GM21423 (cell line): ENCODE results near the gene SLC39A13.

Source experiments
- ATAC-seq: cut with Tn5 transposase; IDR thresholded peaks from one replicate; pipeline ENCODE4 v1.9.1; 2021; ENCODE audit warnings: mild to moderate bottlenecking, moderate library complexity; ENCODE audit not compliant: unreplicated experiment

SLC39A13 gene

DNA sequence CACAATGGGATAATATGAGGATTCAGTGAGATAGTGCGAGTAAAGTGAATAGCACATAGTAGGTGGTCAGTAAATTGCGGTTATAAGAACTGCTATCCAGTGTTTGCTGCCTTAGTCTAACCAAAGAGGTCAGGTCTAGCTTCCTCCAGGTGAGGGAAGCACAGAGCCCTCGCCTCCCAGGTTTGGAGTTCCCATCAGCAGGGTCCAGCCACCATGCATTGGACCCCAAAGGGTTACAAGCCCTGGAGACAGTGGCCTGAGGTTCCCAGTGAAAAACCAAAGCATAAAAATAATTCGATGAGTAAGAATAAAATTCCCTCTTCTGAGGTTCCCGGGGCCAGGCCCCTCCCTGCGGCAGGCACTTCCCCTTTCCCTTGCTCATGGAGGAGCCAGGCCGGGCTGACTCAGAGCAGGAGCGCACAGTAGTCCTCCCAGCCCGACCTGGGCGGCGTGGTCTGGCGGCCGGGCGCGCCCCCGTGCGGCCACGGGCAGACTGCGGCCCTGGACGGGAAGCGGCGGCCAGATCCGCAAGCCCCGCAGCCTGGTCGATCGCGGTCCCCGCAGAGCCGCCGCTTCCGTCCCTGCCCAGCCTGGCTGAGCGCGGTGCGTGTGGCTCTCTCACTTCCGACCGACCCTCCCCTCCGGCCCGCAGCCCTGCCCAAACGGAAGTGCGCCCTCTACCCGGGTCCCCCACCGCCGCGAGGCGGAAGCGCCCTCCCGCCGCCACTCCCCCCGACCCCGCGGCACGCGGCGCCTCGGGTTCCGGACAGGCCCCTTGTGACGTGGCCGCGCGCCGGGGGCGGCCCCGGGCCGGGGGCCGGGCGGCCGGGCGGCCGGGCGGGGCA, at the start of gene SLC39A13:
TSS of gene SLC39A13 (plus strand) at position 845 of the 845 bp plus-strand sequence. CDS start 1,505 bp downstream, outside the sequence.
- peak; percentile 84 for ATAC-seq

- no peak for ATAC-seq
Measured at GRCh38 chr11:47358731-47359051, 49.7 kb upstream of the SLC39A13 start.

DNA sequence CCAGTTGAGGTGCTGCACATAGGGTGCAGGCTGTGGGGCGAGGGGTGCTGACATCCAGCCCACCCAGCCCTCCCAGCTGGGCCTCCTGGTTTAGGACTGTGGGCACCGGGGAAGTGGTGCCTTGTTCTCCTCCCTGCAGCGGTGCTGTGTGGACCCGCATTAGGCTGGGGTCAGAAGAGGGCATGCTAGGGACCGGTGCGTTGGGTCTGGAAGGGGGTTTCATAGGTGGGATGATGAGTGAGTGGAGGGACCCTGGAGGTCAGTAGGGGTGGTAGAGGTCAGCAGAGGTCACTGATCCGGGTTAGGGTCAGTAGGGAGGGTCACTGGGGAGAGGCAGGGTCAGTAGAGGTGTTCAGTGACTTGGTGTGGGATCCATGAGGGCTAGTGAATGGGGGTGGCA, 49.2 kb upstream of the SLC39A13 start:
- ATAC-seq = no peak

DNA sequence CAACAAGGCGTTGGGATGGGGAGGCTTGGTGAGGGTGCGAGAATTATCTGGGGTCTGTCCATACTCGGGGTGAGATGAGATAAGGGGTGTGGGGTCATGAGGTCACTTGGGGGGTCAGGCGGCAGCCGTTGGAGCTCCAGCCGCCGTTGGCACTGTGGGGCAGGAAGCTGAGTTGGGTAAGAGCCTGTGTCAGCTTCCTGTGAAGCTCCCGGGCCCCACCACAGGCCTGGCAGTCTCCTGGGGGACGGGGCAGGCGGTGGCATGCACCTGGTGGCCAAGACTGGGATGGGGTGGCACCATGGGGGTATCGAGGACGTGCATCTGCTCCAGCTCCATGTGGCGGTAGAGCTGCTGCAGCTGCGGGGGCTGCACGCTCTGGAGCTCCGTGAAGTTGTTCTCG, 48.8 kb upstream of the SLC39A13 start:
- no peak for ATAC-seq

- ATAC-seq = no peak
Measured at GRCh38 chr11:47360341-47360740, 48.0 kb upstream of the SLC39A13 start.

DNA sequence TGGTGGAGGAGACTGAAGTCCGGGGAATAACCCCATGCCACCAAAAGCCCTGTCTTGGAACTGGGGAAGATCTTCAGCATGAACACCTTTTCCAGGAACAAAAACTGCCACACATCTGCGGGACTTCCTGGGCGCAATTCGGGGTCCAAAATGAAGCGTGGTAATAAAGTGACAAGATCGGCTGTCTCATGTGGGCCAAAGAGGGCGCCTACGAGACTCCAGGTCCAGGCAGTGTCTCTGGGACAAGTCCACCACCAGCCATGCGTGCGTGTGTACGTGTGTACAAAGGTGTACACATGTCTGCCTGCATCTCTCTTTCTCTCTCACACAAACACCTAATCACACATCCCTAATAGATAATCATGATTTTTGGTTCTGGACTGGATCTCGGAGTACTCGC, 47.0 kb upstream of the SLC39A13 start:
- no peak for ATAC-seq

GRCh38 chr11:47366020-47366490, 42.3 kb upstream of the SLC39A13 start:
- no peak for ATAC-seq

DNA sequence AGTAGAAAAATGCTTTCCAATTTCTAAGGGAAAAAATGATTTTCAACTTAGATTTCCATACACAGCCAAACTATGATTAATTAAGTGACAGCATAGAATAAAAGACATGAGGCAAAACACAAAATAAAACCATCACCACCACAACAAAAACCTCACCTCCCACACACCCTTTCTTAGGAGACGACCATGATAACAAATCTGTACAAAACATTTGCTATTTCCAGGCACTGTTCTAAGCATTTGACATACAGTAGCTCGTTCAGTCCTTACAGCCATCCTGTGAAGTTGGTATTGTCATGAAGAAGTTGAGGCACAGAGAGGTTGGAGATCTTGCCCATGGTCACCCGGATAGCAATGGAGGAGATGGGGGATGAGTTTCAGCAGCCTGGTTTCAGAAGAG, 38.7 kb upstream of the SLC39A13 start:
- ATAC-seq = no peak

- ATAC-seq = no peak
Measured at GRCh38 chr11:47372422-47372821, 36.0 kb upstream of the SLC39A13 start.

- no peak for ATAC-seq
Measured at GRCh38 chr11:47373876-47374719, 34.3 kb upstream of the SLC39A13 start.

GRCh38 chr11:47374720-47375019, 33.7 kb upstream of the SLC39A13 start:
- no peak for ATAC-seq

GRCh38 chr11:47375020-47375419, 33.4 kb upstream of the SLC39A13 start:
- no peak for ATAC-seq

- ATAC-seq = no peak
Measured at GRCh38 chr11:47375546-47376085, 32.8 kb upstream of the SLC39A13 start.

DNA sequence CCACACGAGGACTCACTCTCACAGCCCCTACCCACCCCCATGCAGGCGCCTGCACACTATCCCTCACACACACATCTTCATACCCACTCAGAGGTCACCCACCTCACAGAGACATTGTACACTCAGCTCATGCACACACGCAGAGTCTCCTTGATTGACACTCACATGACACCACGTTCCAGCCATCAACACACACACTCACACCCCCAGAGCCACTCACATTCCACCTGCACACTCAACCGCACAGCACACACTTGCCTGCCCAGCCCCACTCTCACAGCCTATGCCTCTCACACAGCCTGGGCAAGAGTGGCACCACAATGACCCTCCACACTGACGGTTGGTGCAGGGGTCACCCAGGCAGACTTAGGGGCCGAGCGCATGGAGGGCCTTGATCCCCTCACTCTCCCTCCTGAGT, 32.3 kb upstream of the SLC39A13 start:
- ATAC-seq = no peak

DNA sequence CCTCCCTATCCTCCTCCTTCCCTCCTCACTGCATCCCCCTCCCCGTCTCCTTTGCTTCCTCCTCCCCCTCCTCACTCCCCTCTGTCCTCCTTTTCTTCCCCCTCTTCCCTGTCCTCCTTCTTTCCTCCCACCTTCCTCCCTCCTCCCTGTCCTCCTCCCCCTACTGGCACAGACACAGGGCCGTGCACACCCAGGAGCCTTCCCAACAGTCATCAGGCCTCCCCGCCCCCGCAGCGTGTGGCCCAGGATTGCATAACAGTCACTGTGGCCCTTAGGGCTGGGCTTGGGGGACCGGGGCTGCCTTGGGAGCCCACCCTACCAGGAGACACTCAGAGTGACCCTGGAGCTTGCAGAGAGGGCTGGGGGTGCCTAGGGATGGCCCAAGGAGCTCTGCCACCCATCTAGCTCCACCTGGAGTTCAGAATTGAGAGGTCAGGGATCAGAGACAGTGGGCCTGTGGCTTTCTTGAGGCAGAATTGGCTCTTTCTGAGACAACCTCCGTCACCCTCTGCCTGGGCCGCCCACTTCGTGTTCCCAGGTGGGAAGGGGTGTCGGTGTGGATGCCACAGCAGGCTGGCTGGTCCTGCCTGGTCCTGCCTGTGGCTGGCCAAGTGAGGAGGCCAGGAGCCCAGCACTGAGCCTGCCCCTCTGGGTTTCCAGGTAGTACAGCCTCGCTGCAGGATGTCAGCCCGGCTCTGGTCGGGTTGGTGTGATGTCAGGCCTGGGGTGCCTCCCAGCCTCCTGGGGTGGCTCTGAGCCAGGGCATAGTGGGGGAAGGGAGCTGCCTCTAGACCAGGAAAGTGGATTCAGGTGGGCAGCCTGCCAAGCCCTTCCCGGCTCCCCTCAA, 31.6 kb upstream of the SLC39A13 start:
- ATAC-seq = peak; percentile 31

GRCh38 chr11:47377571-47378009, 30.8 kb upstream of the SLC39A13 start:
- peak; percentile 9 for ATAC-seq

- ATAC-seq = peak; percentile 85
Measured at GRCh38 chr11:47378010-47378835, 30.2 kb upstream of the SLC39A13 start, which contains the start of gene SPI1. SPI1 (minus strand) TSS chr11:47378547; CDS start chr11:47378353, 194 bp downstream.

DNA sequence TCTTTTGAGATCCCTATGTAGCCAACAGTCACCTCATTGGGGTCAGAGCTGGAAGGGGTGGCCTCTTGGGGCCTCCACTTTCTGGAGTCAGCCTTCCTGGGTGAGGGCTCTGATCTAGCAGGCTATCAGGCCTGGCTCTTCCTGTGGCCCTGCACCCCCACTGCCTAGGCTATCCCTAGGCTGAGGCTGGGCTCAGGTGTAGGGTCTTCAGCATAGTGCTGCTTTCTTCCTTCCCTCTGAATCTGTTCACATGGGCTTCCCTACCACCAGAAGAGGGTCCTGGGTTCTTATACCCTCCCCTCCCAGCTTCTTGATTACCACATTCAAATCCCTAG, 29.6 kb upstream of the SLC39A13 start:
- peak; percentile 10 for ATAC-seq

GRCh38 chr11:47379317-47379716, 29.1 kb upstream of the SLC39A13 start:
- ATAC-seq = no peak

GRCh38 chr11:47380078-47380477, 28.3 kb upstream of the SLC39A13 start:
- no peak for ATAC-seq
